ENCODE data around the gene MAP1A.

GRCh38 chr15:43528542-43529007 lies 11.2 kb downstream of the MAP1A start:
- TF ChIP-seq TAF1 (IDR thresholded peaks at IDR 0.05; ENCODE audit: borderline replicate concordance, low read depth, low read length) (no peak), POLR2A (IDR thresholded peaks at IDR 0.05; ENCODE audit: low read depth, low read length) (no peak), POLR2AphosphoS5 (IDR thresholded peaks at IDR 0.05; ENCODE audit: low read depth, low read length) (no peak)

Data from GM12892 (cell line).